HuH-7.5 (cell line): ENCODE results near the gene ANKRD55.
"Not testable (repeated sequence)": the region's sequence is repeated elsewhere in the genome, so short reads cannot be mapped to it uniquely, and the experiment has no call there.

Experiments
- DNase-seq: peaks from one replicate; pipeline ENCODE4 v3.0.0; 2011; ENCODE audit warnings: low spot score

Gene ANKRD55

DNA sequence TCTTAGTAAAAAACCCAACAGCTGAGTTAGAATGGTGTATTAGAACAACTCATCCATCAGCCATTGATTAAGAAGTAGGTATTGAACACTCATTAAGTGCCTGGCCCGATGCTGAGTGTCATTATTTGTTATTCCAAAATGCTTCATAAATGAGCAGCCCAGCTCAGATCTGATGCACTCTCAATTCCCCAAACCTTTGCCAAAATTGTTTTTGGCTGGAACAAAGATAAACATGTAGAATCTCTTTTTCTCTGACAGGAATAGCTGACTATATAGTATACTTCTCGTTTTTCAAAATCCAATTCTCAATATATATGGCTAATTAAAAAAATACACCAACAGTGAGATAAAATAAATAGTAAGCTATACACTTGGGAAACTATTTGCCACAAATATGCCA lies 20.0 kb upstream of the ANKRD55 start:
- no peak for DNase-seq

DNA sequence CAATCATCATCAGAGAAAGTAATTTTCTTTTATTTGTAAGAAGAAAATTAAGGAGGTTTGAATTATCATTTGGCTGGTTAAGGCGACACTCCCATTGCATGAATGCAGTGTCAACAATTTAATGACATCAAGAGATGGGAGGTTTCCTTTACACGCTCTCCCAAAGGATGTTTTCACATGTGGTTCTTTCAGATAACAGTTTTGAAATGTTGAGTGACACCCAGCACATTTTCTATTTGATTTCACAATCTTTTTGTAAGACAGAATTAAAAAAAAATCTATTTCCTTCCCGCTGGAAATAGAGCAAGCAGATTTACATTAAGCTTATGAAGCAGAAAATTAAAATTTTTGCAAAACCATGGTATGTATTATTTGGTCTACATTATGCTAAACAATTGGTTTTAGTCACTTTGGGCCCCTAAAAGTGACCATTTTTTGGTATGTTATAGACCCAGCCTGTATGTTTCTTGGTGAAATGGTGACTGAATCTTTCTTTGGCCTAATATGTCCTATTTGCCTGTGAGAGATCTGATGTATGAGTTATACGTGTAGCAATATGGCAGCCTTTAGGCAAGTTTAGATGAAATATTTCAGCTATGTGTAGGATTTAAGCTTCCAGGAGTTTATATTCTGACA lies 18.9 kb upstream of the ANKRD55 start:
- DNase-seq = no peak

DNA sequence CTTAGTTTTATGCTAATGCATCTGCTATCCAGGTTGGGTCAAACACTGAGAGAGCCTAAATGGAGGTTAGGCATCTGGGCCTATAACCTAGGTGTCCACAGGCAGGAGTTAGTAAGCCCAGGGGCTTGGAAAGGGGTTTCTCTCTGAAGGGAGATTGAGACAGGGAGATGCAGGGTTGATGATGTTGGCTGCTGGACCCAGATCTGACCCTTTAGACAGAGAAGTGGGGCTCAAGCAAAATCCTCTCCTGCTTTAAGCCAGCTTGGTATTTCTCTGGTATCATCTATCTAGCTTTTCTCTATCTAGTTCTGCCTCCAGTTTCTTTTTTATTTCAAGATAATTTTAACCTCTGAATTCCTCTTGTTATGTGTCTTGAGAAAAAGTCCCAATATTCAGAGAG lies 18.3 kb upstream of the ANKRD55 start:
- DNase-seq = no peak

DNA sequence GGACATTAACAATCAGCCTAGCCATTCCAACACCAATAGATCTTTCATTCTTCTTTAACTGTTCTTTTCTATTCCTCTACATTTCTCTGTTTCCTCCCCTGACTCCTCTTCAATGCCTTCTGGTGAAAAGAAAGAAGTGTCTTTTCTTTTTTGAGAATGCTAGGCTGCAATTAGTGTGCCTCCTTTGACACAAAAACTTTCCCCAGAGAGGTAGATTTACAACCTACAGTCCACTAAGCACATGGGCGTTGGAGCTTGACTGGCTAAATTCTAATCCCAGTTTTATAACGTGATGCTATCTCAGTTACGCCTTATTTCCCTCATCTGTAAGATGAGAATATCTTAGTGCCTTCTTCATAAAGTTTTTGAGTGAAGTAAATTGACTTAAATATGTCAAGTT lies 16.9 kb upstream of the ANKRD55 start:
- no peak for DNase-seq

DNA sequence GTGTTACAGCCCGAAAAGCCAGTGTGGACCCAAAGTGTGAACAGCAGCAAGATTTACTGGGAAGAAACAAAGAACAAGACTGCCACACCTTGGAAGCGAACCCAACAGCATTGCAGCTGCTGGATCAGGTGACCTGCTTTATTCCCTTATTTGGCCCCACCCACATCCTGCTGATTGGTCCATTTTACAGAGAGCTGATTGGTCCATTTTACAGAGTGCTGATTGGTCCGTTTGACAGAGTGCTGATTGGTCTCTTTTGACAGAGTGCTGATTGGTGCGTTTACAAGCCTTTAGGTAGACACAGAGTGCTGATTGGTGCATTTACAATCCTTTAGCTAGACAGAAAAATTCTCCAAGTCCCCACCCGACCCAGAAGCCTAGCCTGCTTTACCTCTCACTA lies 16.0 kb upstream of the ANKRD55 start:
- DNase-seq = not testable (repeated sequence)

DNA sequence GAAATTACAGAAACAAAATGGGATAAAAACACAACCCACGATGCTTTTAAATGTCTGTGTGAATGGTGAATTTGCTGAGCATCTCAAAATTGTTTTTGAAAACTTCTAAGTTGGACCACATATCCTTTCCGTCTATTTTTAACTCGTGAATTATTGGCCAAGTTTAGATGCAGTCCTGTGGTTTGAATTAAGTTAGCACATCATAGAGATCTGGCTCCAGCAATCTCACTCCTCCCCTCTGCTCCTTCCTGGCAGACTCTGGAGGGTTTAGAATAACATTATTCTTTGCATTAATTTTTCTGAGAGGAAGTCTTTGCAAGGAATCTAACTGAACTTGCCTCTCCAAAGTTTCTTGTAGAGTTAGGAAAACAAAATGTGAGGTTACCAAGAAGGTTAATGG lies 14.5 kb upstream of the ANKRD55 start:
- DNase-seq = no peak

DNA sequence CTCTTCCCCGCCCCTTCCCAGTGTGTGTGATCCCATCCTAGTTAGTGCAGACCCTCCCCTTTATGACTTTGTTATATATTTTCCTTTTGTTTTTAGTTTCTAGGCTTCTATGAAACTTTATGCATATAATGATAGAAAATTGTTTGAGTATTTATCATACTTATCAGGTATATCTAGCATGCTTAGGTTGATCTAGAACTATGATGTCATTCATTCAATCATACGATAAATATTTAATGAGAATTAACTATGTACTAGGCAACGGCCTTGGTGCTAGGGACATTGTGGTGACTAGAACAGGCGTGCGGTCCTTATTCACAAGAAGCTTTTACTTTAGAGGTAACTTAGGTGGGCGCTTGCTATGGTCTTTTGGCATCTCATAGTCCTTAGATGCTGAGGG lies 13.6 kb upstream of the ANKRD55 start:
- no peak for DNase-seq

DNA sequence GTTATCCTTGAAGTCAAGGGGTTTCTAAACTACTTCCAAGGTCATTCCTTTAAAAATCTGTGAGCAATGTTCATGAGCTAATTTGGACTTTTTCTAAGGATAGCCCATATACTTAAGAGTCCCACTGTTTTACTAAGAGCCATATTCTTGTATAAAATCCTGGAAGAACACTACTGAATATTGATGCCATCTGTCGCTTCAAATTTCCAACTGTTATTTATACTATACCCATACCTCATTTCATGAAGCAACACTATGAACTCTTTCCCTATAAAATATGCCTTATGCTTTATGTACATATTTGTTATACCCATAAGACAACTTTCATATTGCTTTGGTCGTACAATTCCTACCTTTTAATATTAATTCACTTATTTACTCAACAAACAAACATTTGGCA lies 12.4 kb upstream of the ANKRD55 start:
- no peak for DNase-seq

DNA sequence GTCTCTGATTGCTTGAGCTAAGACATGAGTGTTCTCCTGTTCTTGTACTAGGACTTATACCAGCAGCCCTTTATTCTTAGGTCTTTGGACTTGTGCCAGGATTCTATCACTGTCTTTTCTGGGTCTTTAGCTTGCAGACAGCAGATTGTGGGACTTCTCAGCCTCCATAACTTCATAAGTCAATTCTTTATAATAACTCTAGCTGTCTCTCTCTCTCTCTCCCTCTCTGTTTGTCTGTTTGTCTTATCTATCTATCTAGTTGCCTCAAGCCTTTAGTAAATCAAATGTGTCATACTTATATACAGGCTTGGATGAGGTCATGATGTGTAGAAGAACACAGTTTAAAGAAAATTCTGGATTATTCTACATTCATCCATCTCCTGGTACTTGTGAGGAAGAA lies 11.5 kb upstream of the ANKRD55 start:
- no peak for DNase-seq

DNA sequence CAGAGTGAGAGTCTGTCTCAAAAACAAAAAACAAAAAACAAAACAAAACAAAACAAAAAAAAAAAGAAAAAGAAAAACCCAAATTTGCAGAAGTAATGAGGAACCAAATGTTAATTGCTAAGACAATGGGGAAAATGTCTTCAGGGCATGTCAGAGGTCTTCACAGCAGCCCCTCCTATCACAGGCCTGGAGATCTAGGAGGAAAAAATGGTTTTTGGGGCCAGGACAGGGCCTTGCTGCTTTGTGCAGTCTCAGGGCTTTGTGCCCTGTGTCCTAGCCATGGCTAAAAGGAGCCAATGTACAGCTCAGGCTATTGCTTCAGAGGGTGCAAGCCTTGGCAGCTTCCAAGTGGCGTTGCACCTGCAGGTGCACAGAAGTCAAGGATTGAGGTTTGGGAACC lies 9.1 kb upstream of the ANKRD55 start:
- DNase-seq = not testable (repeated sequence)

DNA sequence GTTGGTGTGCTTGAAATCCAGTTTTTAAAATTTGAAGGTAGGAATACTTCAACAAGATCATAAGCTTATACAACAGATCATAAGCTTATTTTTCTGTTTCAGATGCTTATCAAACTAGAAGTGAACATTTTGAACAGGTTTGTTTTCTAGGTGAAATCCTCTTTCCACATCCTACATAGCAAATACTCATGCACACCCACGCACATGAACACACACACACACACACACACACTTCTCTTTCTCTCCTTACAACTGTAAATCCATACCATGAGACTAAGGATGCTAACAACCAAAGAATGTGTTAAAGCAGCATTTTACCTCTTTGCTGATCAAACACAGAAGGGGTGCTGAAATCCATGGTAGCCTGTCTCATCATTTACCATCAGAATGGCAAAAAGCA lies 592 bp downstream of the ANKRD55 start:
- DNase-seq = no peak

DNA sequence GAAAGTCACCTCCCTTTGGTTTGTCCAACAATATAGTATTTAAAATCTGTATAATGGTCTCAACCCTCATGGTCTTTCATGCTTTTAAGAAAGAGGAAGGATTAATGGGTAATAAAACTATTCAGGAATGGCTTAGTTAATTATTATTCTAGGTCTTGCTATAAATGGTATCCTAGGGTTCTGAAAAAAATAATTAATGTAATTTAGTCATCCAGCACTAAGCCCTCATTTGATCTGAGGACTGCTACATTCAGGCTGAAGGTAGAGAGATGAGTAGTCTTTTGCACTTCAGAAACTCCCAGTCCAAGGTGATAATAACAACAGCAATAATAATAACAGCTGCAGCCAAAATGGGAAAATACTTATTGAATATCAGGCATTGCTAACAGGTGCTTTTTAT lies 2.6 kb downstream of the ANKRD55 start:
- DNase-seq = no peak

DNA sequence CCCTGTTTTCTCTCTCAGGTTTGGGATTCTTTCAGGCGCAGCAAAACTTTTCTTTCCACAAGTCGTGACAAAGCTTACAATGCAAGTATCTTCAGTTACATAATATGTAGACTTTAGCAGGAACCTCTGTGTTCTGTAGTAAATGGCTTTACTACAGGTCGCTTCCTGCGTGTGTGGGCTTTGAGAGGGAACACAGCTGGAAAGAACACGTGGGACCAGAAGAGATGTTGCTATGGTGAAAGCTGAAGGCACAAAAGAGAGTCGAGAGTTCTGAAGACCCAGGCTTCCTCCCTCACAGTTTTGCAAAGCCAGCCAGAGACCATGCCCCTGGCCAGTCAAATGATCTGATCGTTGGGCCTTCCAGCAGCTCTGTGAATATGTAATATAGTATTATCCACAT lies 4.0 kb downstream of the ANKRD55 start:
- DNase-seq = no peak

DNA sequence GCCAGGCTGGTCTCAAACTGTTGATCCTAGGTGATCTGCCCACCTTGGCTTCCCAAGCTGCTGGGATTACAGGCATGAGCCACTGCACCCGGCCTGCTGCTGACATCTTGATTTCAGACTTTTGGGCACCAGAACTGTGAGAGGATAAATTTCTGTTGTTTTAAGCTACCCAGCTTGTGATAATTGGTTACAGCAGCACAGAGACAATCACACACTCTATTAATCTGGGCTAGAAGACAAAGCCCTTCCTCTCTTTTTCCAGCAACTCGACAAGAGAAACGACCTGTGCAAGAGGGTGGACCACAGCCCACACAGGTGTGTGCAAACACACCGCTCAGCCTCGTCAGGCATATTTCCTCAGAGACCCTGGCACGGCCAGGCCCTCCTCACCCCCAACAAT lies 4.5 kb downstream of the ANKRD55 start:
- no peak for DNase-seq

DNA sequence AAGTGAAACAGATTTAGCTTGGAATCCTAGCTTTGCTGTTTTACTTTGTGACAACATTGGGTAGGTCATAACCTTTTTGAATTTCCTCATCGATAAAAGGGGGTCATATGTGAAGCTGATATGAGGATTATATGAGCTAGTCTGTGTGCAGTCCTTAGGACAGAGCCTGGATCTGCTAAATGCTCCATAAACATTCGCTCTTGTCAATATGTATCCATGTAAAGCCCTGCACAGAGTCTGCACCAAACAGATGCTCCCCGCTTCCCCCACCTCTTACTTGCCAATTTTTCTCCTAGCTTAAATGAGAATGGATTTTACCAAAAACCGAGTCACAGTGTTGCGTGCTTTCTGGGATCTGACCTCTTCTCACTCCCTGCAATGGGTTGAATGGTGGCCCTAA lies 5.4 kb downstream of the ANKRD55 start:
- DNase-seq = no peak

DNA sequence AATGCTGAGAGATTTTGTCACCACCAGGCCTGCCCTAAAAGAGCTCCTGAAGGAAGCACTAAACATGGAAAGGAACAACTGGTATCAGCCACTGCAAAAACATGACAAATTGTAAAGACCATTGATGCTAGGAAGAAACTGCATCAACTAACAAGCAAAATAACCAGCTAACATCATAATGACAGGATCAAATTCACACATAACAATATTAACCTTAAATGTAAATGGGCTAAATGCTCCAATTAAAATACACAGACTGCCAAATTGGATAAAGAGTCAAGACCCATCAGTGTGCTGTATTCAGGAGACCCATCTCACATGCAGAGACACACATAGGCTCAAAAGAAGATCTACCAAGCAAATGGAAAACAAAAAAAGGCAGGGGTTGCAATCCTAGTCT lies 9.8 kb downstream of the ANKRD55 start:
- not testable (repeated sequence) for DNase-seq

DNA sequence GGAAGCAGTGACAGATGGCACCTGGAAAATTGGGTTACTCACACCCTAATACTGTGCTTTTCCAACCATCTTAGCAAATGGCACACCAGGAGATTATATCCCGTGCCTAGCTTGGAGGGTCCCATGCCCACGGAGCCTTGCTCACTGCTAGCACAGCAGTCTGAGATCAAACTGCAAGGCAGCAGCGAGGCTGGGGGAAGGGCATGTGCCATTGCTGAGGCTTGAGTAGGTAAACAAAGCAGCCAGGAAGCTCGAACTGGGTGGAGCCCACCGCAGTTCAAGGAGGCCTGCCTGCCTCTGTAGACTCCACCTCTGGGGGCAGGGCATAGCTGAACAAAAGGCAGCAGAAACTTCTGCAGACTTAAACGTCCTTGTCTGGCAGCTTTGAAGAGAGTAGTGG lies 11.5 kb downstream of the ANKRD55 start:
- not testable (repeated sequence) for DNase-seq

DNA sequence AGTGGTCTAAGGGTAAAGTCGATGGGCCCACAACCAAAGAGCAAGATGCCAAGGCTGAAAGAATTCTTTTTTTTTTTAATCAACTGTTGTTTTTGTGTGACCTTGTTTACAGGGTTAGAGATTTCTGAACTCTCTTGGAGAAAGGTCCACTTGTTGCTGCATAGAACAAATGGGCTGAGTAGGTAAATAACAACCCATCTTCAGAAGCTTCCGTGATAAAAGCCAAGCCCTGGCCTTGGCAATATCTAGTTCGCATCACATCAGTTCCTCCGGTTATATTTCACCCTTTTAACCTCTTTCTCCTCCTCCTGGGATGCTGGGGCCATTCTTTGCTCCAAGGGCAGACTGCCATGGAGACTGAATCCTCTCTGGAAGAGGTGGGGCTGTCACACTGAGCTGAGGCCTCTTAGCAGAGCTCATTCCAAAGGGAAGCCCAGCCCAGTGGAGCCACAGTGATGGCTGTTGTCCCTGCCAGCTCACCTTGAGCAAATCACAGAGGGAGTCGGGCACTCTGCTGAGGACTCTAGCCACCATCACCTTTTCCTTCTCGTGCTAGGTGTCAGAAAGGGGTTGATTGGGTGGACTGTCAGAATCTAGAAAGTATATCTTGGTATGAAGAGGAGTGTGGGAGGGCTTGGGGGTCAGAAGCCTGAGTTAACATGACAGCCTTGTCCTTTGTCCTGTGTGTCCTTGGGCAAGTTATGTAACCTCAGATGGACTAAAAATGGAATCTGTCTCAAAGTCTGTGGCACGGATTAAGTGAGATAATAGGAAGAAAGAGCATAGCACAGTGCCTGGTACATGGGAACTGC lies 17.9 kb downstream of the ANKRD55 start:
- no peak for DNase-seq

DNA sequence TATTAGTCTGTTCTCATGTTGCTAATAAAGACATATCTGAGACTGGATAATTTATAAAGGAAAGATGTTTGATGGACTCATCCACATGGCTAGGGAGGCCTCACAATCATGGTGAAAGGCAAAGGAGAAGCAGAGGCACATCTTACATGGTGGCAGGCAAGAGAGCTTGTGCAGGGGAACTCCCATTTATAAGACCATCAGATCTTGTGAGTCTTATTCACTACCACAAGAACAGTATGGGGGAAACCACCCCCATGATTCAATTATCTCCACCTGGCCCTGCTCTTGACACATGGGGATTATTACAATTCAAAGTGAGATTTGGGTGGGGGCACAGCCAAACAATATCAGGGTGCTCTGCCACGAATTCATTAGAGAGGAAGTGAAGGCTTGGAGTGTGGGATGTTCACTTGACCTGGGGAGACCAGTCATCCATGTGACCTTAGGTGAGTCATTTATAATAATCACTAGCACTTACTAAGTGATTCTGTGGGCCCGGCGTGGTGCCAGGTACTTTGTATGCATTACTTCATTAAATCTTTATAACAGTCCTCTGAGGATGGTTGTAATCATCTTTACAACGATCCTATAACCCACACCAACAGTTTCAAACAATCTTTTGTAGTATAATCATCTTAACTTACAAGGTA lies 19.1 kb downstream of the ANKRD55 start:
- not testable (repeated sequence) for DNase-seq

DNA sequence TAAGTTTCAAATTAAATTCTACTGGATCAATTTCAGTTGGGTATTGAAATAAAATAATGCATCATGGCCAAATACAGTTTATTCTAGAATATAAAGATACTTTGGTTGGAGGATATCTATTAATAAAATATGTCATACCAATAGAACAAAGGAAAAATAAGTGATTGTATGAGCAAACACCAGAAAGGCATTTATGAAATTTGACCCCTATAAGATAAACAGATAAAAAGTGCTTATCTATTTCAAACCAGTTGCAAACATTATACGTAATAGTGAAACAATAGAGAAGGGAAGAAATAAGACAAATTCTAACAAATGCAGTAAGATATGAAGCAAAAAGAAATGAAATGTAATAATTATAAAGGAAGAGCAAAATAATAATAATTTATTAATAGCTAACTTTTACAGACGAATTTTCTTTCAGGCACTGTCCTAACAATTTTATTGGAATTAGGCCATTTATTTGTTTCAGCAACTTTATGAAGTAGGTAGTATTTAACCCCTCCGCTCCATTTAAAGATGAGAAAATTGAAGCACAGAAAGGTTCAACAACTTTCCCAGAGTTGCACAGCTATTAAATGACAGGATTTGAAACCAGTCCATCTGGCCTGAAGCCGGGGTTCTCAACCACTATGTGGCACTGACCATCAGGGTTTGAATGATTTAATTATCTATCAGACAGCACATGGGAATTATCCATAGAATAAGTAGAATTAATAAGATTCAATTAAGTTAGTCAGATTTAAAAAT lies 20.8 kb downstream of the ANKRD55 start:
- DNase-seq = no peak

DNA sequence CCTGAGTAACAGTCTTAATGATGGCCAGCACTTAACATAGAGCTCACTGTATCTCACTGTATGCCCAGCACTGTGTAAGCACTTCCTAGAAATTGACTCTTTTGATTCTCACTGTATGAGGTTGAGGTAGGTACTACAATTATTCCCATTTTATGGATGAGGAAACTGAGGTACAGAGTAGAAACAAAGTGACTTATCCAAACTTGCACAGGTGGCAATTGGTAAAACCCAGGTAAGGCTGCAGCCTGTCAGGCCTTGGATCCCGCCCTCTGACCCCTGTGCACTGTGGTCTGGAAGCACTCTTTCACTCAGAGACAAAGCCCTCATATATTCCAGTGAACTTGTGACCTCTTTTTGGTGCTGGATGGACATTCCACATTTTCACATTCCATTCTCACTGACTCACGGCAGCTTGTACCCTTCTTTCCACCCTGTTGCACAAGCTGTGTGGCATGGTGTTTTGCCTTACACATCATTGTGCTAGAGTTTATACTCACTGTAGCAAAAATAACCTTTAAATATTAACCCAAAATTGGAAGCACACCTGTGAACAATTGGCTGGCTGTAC lies 21.7 kb downstream of the ANKRD55 start:
- DNase-seq = peak; percentile 53

DNA sequence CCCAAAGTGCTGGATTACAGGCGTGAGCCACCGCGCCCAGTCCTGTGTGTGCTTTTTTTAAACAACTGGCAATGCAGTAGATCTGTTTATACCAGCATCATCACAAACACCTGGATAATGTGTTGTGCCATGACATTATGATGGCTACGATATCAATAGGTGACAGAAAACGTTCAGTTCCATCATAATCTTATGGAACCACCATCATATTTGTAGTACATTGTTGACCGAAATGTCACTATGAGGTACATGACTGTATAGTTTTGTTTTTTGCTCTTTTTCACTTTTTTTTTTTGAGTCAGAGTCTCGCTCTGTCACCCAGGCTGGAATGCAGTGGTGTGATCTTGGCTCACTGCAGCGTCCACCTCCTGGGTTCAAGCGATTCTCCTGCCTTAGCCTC lies 24.4 kb downstream of the ANKRD55 start:
- no peak for DNase-seq
